HS-5 (cell line): ENCODE measurements around the gene OR5AK2.
"Not testable (repeated sequence)": the region's sequence is repeated elsewhere in the genome, so short reads cannot be mapped to it uniquely, and the experiment has no call there.

Experiments used
- DNase-seq: peaks from one replicate; pipeline ENCODE4 v3.0.0-alpha.2; 2012; ENCODE audit warnings: low read depth

OR5AK2 gene, protein sequence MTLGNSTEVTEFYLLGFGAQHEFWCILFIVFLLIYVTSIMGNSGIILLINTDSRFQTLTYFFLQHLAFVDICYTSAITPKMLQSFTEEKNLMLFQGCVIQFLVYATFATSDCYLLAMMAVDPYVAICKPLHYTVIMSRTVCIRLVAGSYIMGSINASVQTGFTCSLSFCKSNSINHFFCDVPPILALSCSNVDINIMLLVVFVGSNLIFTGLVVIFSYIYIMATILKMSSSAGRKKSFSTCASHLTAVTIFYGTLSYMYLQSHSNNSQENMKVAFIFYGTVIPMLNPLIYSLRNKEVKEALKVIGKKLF

DNA sequence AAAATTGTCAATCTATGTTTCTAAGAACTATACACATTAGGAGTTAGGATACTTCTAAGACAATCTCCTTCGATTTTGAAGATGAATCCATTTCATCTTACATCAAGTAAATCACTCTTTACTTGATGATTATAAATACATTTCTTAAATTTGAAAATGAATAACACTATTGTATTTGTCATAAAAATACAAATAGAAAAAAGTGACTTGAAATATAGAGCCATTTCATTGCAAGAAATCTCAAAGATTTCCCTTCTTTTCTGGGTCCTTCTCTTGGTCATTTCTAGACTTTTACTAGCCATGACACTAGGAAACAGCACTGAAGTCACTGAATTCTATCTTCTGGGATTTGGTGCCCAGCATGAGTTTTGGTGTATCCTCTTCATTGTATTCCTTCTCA lies at the start of gene OR5AK2:
Gene OR5AK2, plus strand, starts transcription at position 301 of the 400 bp plus-strand sequence. Its CDS starts 0 bp downstream, at position 301.
- DNase-seq = no peak

DNA sequence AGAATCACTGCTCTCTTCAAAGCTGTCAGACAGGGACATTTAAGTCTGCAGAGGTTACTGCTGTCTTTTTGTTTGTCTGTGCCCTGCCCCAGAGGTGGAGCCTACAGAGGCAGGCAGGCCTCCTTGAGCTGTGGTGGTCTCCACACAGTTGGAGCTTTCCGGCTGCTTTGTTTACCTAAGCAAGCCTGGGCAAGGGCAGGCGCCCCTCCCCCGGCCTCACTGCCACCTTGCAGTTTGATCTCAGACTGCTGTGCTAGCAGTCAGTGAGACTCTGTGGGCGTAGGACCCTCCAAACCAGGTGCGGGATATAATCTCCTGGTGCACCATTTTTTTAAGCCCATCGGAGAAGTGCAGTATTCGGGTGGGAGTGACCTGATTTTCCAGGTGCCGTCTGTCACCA lies 43.2 kb upstream of the OR5AK2 start:
- DNase-seq = not testable (repeated sequence)

DNA sequence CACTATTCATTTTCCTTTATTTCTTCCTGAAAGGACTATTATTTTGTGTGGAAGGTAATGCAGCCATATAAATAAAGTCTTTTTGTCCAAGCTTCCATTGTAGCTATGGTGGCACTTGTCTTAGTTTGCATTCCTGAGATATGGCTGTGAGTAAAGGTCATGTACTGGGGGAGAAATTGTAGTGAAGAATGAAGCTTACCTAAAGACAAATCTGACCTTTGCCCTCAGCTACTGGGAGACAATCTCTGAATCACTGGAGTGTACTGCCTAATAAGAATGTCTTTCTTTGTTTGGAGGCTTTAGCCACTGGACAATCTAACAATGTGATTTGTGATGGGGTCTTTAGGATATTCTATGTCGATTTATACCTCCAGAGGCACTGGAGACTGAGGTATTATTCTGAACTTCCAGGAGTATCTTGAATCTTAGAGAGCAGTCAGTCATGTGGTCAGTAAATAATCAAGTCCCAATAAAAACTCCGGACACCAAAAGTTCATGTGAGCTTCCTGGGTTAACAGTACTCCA lies 39.7 kb upstream of the OR5AK2 start:
- no peak for DNase-seq

DNA sequence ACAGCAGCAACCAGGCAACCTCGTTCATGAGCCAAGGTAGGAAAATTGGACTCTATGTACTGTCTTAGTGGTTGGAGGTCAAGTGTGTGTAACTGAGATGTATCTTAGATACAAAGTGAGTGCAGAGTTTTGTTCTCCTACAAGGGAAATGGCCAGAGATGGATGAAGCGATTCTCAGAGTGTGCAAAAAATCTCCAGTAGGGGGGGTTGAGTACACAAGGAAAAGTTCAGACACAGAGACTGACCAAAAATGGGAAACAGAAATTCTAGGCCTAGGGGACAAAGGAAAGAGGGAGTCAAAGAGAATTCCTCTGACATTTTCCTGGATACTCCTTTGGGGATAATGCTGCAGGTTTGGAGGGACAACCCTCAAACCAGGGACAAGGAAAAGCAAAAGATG lies 38.2 kb upstream of the OR5AK2 start:
- no peak for DNase-seq

DNA sequence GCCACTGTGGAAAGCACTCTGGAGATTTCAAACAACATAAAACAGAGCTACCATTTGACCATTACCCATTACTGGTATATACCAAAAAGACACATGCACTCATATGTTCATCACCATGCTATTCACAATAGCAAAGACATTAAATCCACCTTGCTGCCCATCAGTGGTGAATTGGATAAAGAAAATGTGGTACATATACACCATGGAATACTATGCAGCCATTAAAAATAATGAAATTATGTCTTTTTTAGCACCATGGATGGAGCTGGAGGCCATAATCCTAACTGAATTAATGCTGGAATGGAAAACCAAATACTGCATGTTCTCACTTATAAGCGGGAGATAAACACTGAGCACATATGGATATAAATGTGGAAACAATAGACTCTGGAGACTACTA lies 34.8 kb upstream of the OR5AK2 start:
- not testable (repeated sequence) for DNase-seq

DNA sequence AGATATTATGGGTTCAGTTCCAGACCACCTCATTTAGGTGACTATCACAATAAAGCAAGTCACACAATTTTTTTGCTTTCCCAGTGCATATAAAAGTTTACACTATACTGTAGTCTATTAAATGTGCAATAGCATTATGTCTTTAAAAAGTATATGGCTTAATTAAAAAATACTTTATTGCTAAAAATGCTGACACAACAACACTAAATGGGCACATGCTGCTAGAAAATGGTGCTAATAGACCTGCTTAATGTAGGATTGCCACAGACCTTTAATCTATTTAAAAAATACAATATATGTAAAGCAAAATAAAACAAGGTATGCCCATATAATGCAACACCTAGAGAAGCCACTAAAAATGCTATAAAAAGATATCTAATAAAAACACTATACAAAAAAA lies 27.1 kb upstream of the OR5AK2 start:
- DNase-seq = no peak

DNA sequence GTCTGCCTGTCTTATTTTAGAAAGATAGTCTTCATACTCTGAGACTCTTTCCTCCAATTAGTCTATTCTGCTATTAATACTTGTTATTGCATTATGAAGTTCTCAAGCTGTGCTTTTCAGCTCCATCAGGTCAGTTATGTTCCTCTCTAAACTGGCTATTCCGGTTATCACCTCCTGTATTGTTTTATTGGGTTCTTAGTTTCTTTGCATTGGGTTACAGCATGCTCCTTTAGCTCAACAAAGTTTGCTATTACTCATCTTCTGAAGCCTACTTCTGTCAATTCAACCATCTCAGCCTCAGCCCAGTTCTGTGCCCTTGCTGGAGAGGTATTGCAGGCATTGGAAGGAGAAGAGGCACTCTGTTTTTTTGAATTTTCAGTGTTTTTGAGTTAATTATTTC lies 21.0 kb upstream of the OR5AK2 start:
- no peak for DNase-seq

DNA sequence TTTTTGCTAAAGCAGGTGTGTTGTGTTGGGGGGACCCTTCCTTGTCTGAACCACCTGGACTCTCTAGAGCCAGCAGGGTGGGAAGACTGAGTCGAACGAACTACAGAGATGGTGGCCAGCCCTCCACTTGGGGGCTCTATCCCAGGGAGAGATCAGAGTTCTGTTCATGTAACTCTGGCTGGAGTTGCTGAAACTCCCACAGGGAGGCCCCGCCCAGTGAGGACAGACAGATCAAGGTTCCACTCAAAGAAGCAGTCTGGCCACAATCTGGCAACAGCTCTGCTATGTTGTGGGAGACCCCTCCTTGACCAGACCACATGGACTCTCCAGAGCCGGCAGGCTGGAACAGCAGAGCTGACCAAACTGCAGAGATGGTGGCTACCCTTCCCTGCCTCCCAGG lies 20.2 kb upstream of the OR5AK2 start:
- no peak for DNase-seq

DNA sequence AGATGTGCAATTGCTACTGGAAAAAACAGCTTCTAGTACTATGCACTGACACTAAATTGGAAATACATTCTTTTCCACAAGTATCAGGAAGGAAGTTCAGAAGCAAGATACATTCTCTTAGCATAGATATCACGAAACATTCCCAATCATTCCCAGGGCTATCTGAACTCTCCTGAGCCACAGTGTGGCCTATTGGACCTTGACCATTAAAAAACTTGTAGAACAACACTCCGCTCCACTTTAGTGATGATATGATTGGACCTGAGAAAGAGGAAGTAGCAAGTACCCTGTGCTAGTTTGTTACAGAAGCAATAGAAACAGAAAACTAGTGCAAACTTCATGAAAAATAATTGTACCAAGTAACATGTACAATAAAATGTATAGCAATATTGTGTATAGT lies 11.4 kb upstream of the OR5AK2 start:
- DNase-seq = no peak

DNA sequence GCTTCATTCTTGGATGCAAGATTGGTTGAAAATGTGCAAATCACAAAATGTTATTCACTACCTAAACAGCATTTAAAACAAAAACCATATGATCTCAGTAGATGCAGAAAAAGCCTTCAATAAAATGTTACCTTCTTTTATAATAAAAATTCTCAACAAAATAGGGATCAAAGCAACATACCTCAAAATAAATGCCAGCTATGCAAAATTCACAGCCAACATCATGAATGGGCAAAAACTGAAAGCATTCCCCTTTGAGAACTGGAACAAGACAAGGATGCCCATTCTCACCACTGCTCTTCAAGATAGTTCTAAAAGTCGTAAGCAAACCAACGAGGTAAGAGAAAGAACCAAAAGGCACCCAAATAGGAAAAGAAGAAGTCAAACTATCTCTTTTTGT lies 2.0 kb downstream of the OR5AK2 start:
- no peak for DNase-seq

DNA sequence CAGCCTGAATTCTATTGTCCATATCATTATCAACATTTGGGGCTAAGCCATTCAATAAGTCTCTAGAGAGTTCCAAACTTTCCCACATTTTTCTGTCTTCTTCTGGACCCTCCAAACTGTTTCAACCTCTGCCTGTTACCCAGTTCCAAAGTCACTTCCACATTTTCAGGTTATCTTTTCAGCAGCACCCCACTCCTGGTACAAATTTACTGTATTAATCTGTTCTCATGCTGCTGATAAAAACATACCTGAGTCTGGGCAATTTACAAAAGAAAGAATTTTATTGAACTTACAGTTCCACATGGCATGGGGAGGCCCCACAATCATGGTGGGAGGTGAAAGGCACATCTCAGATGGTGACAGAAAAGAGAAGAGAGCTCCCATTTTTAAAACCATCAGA lies 5.8 kb downstream of the OR5AK2 start:
- no peak for DNase-seq

DNA sequence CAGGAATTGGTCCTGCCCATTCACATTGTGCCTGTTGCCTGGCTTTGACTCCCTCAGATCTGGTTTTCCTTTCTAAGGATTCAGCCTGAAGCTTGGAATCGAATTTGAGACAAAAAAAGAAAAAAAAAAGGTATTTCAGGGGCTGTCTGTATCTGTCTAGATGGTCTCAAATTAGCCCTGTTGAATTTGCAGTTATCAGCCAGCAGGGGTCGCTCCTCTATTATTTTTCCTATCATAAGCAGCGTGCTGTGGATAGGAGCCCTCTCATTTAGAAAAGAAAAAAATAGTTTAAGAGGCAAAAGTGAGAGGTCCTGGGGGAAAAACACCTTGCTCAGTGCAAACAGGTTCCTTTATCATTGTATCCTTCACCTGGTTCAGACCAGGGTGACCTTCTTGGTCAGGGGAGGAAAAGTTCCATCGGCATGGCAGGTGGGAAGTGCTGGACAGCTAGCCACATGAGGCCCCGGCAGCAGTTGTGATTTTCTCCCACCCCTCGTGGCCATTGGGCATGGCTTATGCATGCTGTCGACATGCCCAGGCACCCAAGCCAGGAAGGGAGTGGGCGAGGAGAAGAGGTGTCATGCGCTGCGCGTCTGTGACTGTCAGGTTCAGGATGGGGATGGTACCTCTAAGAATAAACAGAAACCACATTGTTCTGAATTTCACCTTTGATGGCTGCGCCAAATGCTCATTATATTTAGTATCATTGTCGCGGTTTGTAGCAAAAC lies 13.1 kb downstream of the OR5AK2 start:
- no peak for DNase-seq

DNA sequence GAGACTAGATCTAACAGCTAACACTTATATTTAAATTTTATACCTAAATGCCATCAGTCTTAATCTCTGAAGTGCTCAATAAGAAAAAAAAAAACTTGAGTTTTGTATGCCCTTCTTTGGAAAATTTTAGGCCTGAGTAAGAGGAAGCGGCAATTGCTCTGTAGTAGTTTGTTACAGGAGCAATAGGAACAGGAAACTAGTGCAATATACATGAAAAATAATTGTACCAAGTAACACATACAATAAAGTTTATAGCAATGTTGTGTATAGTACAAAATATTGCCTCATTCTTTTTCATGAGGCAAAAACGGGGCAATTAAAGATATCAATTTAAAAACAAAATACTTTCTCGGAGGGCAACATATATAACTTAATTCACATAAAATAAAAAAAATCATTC lies 19.7 kb downstream of the OR5AK2 start:
- DNase-seq = no peak

DNA sequence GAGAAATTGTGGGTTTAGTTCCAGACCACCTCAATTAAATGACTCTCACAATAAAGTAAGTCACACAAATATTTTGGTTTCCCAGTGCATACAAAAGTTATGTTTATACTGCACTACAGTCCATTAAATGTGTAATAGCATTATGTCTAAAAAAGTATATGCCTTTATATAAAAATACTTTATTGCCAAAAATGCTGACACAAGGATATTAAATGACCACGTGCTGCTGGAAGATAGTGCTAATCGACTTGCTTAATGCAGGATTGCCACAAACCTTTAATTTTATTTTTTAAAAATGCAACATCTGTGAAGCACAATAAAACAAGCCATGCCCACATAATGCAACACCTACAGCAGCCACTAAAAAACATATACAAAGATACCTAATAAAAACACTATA lies 27.0 kb downstream of the OR5AK2 start:
- no peak for DNase-seq

DNA sequence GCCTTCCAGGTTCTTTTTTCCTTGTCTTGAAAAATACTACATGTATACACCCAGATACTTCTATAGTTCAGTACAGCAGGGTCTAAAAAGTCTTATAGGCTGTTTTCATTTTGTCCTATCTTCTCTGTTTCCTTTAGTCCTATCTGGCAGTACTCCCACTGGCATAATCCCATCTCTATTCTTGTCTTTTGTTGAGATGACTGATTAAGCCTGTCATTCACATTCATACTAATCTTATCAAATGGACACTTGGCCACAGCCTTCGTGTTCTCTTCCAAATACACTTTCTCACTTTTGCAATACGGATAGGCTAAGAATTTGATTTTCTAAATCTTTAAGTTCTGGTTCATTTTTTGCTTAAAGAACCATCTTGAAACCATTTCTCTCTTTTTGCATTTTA lies 42.8 kb downstream of the OR5AK2 start:
- DNase-seq = no peak
